ENCODE measurements around the gene CYCS. TPM values are rescaled to one million over a fixed set of nuclear protein-coding genes. Genes with fewer than 3 reads are reported as not detected.
"Not testable (repeated sequence)": the region's sequence is repeated elsewhere in the genome, so short reads cannot be mapped to it uniquely, and the experiment has no call there.

Gene CYCS
- total RNA-seq, 4 donors from 2014 or later = 35.3 to 76.2 (median 53.4) TPM

DNA sequence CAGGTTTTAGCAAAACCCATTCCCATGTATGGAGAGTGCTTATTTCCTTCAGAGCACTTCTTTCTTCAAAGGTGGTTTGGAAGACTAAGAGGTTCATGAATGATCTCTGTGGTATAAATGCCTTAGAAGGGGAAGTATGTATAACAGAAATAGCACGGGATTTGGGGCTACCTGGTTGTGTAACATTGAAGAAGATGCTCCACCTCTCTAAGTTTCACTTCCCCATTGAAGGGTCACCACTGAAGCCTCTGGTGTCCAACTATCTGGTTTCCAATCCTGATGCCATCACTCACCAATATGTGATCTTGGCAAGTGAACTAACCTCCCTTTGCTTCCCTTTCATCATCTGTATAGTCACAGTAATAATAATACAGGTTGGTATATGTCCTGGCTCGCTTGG lies 37.2 kb downstream of the CYCS start:
- Histone ChIP-seq H3K27ac (no peak overlapping the region), H3K36me3 (no peaks in the 10 kb centered on the region), H3K4me3 (replicated peaks in 1 of 3) (no peak overlapping the region), H3K4me1 (no peaks in the 10 kb centered on the region), H3K9me3 (no peaks in the 10 kb centered on the region), H3K27me3 (no peaks in the 10 kb centered on the region)
- WGBS, 2 donors = 87 to 95% methylated on average over 2 of the region's 2 CpGs
- TF ChIP-seq POLR2A (IDR thresholded peaks at IDR 0.05) (no peak), CTCF (IDR thresholded peaks at IDR 0.05) (no peak)
- no peak for DNase-seq
- intact Hi-C loops (cut with DNase I) = no loop called here

DNA sequence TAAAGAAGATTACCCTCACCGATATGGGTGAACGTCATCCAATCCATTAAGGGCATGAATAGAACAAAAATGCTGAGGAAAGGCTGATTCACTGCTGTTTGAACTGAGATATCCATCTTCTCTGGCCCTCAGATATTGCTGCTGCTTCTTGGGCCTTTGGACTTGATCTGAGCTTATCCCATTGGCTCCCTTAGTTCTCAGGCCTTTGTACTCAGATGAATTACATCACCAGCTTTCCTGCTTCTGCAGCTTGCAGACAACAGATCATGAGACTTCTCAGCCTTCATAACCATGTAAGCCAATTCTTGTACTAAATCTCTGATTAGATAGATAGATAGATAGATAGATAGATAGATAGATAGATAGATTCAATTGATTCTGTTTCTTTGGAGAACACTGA lies 40.2 kb downstream of the CYCS start:
- Histone ChIP-seq H3K36me3 (no peaks in the 10 kb centered on the region), H3K27ac (no peak overlapping the region), H3K9me3 (no peaks in the 10 kb centered on the region), H3K4me3 (replicated peaks in 1 of 3) (no peak overlapping the region), H3K27me3 (no peaks in the 10 kb centered on the region), H3K4me1 (no peaks in the 10 kb centered on the region)
- DNase-seq = no peak
- TF ChIP-seq POLR2A (IDR thresholded peaks at IDR 0.05) = no peak
- no peak for TF ChIP-seq CTCF (IDR thresholded peaks at IDR 0.05)
- intact Hi-C loops (cut with DNase I) = no loop called here
- WGBS, 2 donors = 87 to 92% methylated on average over 2 of the region's 2 CpGs

- intact Hi-C loops (cut with DNase I) = no loop called here
- Histone ChIP-seq H3K4me3 (replicated peaks in 1 of 3) (no peak overlapping the region), H3K36me3 (no peaks in the 10 kb centered on the region), H3K4me1 (no peaks in the 10 kb centered on the region), H3K27me3 (no peaks in the 10 kb centered on the region), H3K9me3 (no peaks in the 10 kb centered on the region), H3K27ac (no peak overlapping the region)
- 80 to 83% methylated on average over 4 of the region's 4 CpGs for WGBS, 2 donors
- TF ChIP-seq CTCF (IDR thresholded peaks at IDR 0.05) = no peak
- TF ChIP-seq POLR2A (IDR thresholded peaks at IDR 0.05) = no peak
- no peak for DNase-seq
Observed at GRCh38 chr7:25083201-25083600, 41.9 kb downstream of the CYCS start.

DNA sequence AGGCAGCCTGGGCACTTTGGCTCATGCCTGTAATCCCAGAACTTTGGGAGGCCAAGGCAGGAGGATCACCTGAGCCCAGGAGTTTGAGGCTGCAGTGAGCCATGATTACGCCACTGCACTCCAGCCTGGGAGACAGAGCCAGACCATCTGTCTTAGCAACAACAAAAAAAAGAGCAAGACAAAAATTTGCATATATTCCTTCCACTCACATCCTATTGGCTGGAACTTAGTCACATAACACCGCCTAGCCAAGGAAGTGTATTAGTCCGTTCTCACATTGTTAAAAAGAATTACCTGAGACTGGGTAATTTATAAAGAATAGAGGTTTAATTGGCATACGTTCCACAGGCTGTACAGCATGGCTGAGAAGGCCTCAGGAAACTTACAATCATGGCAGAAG lies 43.0 kb downstream of the CYCS start:
- DNase-seq; H3K4me3 ChIP-seq (replicated peaks in 1 of 3); H3K9me3 ChIP-seq; H3K27ac ChIP-seq; intact Hi-C loops (cut with DNase I); H3K27me3 ChIP-seq; H3K36me3 ChIP-seq; H3K4me1 ChIP-seq: not testable (repeated sequence)
- WGBS, 2 donors = 82 to 84% methylated on average over 4 of the region's 4 CpGs

GRCh38 chr7:25077096-25077495 lies 48.0 kb downstream of the CYCS start:
- no peaks in the 10 kb centered on the region for H3K36me3 ChIP-seq
- peaks cover 0 to 9% of the 10 kb centered on the region in 2 donors for H3K4me1 ChIP-seq
- TF ChIP-seq POLR2A (IDR thresholded peaks at IDR 0.05) = no peak
- TF ChIP-seq CTCF (IDR thresholded peaks at IDR 0.05) = no peak
- WGBS, 2 donors = 91 to 94% methylated on average over 4 of the region's 4 CpGs
- H3K27me3 ChIP-seq = no peaks in the 10 kb centered on the region
- no peaks in the 10 kb centered on the region for H3K9me3 ChIP-seq
- DNase-seq = no peak
- H3K27ac ChIP-seq = no peak overlapping the region
- intact Hi-C loops (cut with DNase I) = no loop called here
- no peak overlapping the region for H3K4me3 ChIP-seq (replicated peaks in 1 of 3)

GRCh38 chr7:25075459-25075858 lies 49.6 kb downstream of the CYCS start:
- Histone ChIP-seq H3K36me3 (no peaks in the 10 kb centered on the region), H3K27ac (no peak overlapping the region), H3K4me3 (replicated peaks in 1 of 3) (no peak overlapping the region), H3K27me3 (no peaks in the 10 kb centered on the region), H3K9me3 (no peaks in the 10 kb centered on the region), H3K4me1 (peaks cover 0 to 9% of the 10 kb centered on the region in 2 donors)
- TF ChIP-seq POLR2A (IDR thresholded peaks at IDR 0.05) (no peak), CTCF (IDR thresholded peaks at IDR 0.05) (no peak)
- intact Hi-C loops (cut with DNase I) = no loop called here
- no peak for DNase-seq
- WGBS, 2 donors = 84 to 88% methylated on average over 8 of the region's 8 CpGs

All from thyroid gland (tissue), 4 donors.